Stimulated activated CD4-positive, alpha-beta T cell treated with anti-CD3 and anti-CD28 coated beads, Interleukin-12 subunit alpha, Interleukin-12 subunit beta, amount 100 ng/mL, for 4 hours (primary cell): Measurements from ENCODE around the gene AQP11.
"Not testable (repeated sequence)": the region's sequence is repeated elsewhere in the genome, so short reads cannot be mapped to it uniquely, and the experiment has no call there.

ENCODE experiments used
- DNase-seq: peaks from one replicate; pipeline ENCODE4 v3.0.0-alpha.2; 2020

AQP11 gene, protein sequence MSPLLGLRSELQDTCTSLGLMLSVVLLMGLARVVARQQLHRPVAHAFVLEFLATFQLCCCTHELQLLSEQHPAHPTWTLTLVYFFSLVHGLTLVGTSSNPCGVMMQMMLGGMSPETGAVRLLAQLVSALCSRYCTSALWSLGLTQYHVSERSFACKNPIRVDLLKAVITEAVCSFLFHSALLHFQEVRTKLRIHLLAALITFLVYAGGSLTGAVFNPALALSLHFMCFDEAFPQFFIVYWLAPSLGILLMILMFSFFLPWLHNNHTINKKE

DNA sequence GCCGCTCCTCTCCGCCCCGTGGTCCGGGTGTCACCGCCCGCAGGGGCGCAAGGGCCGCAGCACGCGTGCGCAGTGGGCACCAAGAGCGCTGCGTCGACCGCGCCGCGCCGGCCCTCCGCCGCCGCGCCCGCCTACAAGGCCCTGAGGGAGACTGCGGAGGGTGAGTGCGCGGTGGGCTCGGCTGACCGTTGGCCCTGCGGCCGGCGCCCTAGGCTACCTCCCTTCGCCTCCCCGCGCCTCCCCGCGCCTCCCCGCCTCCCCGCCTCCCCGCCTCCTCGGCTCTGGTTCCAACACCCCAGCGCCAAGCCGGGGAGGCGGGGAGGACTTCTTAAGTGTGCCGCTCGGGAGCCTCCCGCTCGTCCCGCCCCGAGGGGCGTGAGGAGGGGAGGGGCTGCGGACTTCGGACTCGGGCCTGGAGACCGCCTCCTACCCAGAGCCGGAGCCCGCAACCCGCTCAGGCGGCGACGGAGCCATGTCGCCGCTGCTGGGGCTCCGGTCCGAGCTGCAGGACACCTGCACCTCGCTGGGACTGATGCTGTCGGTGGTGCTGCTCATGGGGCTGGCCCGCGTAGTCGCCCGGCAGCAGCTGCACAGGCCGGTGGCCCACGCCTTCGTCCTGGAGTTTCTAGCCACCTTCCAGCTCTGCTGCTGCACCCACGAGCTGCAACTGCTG is at the start of gene AQP11:
AQP11 (plus strand) TSS at position 433 of the 673 bp plus-strand sequence; CDS start at position 473, 40 bp downstream.
- peak; percentile 64 for DNase-seq

DNA sequence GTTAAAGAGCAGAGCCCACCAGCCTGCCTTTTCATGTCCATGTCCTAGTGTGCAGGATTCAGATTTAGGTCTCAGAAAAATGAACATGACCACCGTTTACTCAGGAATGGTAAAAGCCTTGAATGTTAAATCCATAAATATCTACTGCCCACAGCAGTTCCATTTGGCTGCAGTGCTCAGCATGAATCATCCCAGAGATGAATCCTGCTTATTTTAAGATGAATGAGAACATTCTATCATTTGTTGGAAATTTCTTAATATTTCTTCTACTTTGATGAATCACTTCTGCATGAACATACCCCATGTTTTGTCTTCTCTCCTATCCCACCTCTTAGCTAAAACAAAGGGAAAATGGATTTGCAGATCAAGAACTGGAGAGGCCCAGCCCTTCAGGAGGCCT is 47.5 kb upstream of the AQP11 start:
- DNase-seq, result no peak

DNA sequence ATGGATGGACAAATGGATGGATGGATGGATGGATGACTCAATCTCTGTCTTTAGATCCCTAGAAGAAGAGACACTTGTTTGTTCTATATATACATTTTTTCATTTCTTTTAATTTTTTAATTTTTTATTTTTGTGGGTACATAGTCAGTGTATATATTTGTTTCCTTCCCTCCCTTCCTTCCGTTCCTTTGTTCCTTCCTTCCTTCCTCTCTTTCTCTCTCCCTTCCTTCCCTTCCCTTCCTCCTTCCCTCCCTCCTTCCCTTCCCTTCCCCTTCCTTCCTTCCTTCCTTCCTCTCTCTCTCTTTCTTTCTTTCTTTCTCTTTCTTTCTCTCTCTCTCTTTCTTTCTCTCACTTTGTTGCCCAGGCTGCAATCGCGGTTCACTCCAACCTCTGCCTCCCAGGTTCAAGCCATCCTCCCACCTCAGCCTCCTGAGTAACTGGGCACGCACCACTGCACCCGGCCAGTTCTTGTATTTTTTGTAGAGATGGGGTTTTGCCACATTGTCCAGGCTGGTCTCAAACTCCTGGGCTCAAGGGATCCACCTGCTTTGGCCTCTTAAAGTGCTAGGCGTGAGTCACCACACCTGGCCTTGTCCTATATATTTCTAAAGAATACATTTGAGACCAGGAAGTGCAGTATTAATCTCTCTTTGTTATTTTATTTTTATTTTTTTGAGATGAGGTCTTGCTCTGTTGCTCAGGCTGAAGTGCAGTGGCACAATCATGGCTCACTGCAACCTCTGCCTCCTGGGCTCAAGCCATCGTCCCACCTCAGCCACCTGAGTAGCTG is 42.5 kb upstream of the AQP11 start:
- no peak for DNase-seq

DNA sequence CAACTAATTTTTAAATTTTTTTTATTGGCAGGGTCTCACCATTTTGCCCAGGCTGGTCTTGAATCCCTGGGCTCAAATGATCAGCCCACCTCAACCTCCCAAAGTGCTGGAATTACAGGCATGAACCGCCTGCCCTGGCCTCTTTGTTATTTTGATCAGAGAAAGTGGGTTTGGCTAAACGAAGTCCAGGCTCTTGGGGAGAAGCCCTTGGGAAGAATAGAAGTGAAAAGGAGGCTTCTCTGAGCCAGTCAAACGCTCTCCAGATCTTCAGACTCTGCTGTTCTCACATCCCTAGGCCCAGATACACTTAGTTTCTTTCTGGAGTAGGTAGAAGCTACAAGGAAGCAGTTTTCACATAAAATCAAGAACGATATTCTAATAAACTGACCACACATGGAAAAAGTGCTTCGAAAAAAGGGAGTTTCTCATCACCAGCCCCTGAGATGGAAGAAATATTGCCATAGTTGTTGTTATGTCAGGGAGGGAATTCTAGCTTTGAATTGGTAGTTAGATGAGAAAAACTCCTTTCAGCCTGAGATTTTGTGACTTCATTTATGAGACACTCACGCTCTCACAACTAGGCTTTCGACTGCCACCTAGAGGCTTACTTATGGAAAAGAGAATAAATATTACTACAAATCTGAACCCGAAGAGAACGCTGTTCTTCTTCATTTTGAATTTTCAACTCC is 41.7 kb upstream of the AQP11 start:
- no peak for DNase-seq

DNA sequence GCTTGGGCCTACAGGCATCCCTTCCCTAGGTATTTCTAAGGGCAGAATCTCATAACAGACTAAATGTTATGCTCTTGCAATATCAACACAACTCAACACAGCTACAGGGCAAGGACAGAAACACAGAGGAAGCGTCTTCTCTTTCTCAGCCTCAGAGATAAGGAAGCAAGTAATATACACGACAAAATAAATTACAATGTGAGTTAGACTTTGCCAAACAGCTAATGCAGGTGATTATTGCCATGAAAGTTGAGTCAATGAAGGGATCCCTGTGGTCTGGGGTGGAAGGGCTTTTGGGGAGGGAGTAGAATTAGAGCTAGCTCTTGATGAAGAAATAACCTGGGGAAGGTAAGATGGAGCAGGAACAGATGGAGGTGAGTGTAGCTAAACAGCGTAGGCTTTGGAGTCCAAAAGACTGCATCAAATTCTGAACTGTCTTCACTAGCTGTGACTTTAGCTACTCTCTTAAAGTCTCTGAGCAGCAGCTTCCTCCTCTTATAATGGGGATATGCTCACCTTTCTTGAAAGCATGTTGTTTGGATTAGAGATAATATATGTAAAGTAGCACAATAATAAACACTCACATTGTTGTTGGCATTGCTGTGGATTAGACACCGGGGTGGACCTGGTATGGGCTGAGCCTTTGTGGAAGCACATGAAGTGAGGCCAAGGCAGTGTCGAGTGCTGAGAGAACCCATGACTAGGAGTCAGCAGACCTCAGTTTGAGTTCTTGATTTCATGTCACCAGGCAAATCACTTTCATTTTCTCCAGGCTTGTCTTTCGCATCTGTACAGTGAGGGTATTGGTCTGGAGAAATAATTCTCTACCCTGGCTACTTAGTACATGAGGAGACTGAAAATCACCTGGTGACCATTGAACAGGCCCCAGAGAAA is 41.0 kb upstream of the AQP11 start:
- no peak for DNase-seq

DNA sequence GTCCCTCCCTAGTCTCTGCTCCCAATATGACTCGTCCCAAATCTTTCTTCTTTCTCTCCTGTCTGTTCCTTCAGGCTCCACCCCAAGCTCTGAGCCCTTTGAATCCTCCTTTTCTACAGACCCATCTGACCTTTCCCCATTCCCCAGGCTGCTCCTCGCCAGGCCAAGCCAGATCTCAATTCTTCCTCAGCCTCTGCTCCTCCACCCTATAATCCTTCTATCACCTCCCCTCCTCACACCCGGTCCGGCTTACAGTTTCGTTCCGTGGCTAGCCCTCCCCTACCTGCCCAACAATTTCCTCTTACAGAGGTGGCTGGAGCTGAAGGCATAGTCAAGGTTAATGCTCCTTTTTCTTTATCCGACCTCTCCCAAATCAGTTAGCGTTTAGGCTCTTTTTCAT is 38.3 kb upstream of the AQP11 start:
- DNase-seq, result not testable (repeated sequence)

DNA sequence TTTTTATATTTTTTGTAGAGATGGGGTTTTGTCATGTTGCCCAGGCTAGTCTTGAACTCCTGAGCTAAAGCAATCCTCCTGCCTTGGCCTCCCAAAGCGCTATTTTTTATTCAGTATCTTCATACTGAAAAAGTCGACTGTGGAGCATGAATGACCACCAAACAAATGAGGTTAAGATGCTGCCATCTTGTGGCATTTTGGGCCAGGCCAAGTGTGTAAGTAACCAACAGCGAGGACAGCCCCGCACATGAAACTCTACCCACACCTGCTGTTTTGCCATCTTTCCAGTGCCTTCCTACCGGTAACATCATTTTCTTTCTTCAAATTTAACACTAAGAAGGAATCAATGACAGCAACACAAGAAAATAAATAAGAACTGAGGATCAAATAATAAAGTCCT is 32.2 kb upstream of the AQP11 start:
- DNase-seq, result no peak

DNA sequence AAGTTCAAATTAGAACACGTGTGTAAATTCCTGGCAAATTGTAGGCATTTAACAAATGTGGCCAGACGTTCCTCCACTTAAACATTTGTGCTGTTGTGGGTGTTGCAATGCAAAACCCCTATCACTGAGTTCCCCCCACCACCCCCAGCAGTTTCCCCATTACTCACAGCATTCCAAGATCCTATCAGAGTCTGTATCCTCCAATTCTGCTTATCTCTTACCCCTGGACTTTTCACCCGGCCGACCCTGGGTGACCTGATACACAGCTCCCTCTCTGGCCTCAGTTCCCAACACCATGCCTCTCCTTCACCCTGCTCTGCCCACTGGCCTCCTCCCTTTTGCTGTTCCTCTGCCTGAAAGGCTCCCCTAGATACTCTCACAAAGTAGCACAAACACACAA is 31.4 kb upstream of the AQP11 start:
- DNase-seq, result no peak

DNA sequence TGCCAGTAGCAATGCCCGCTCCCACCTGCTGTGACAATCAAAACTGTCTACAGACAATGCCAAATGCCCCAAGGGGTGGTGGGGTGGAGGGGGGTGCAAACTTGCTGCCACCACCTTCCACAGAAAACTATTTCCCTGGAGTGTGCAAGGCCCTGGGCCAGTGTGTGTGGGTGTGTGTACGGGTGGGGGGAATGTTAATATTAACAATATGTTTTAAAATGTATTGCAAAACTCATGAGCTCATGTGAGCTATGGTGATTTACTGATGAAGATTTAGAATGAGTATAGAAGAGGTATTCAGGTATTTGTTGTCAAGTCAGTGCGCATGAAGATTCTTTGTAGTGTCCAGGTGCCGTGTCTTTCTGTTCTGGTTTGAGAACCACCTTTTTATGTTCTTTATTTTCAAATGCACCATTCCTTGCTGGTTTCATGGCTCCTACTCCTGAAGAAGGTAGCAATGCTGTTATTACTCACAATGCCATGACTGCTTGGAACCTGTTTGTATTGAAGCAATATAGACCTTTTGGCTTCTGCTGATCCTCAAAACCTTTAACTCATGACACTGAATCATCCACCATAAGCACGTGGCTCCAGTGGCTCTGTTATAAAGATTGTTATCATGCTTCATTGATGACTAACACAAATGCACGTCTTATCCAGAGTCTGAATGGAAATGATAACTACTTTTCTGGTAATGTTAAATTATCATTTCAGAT is 29.9 kb upstream of the AQP11 start:
- DNase-seq, result no peak

DNA sequence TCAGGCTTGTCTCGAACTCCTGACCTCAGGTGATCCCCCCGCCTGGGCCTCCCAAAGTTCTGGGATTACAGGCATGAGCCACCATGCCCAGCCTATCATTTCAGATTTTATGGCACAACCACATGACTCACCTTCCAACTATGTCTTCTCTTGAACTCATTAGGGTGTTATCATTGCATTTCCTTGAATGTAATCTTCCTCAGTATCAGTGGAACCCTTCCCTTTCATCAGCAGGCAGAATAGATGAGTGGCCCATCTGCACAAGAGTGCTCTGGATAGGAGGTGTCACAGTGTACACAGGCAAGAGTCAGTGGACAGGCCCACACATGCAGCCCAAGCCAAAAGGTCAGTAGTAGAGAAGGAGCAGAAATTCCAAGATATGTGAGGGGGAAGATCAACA is 29.1 kb upstream of the AQP11 start:
- no peak for DNase-seq

DNA sequence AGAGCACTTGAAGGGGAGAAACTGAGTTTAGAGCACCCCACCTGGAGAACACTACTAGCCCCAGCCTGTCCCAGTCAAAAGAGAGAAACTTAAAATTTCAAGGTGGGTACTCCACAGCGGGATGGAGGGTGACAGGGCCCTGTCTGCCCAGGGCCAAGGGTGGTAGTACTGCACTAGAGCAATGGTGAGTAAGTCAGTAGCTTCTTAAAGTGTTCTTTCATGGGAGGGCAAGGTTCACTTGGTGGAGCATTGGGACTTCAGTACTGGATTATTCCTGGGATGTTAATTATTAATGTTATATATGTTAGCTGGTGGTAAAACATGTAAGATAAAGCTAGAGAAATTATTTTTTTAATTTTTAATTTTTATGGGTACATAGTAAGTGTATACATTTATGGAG is 28.5 kb upstream of the AQP11 start:
- DNase-seq, result no peak

DNA sequence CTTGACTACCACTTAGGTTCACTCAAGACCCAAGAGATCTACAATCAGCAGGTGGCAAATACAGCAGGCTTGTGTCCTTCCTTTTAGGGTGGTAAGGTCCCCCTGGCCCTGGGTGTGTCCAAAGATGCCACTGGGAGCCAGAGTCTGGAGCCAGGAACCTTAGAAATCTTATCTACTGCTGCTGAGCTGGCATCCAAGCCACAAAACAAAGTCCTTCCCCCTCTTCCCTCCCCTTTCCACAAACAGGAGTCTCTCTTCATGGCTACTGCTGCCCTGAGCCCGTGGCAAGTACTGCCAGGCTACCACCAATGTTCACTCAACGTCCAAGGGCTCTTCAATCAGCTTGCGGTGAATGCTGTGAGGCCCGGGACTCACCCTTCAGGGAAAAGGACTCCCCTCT is 21.4 kb upstream of the AQP11 start:
- DNase-seq, result no peak

DNA sequence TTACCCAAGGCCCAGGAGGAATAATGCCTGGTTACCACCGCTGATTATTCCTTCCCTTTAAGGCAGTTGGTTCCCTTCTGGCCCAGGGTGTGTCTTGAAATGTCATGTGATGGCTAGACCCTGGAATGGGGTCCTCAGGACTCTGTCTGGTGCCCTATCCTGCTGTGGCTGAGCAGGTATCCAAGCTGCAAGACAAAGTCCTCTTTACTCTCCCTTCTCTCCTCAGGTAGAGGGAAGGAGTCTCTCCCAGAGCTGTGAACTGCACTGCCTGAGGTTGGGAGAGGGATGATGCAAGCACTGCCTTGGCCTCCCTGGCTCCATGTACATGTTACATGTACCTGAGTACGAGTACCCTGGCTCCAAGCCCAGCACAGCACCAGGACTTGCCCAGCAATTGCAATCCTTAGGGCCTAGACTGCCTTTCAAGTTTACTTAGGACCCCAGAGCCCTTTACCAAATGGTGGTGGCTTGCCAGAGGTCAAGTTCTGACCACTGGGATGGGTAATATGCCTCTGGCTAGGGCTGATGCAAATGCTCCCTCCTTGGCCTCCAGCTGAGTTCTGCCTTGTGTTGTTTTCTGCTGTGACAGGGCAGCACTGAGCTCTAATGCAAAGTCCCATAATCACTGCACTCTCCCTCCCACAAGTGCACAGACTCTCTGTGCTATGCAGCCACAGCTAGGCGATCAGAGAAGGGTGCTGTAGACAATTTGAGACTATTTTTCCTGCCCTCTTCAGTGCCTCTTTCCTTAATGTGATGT is 20.7 kb upstream of the AQP11 start:
- DNase-seq, result no peak

DNA sequence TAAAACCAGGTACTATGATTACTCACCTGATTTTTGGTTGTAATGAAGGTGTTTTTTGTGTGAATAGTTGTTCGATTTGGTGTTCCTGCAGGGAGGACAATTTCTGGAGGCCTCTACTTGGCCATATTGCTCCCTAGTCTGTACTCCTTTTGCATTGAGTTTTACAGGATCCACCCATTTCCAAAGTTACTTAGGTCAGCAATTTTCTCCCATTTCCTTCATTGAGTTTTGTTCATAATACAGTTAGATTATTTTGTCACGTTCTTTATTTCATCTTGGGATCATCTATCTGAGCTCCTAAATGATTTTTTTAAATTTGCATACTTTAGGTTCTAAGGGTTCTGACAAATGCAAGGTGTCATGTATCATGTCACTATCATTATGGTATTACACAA is 20.1 kb upstream of the AQP11 start:
- no peak for DNase-seq

DNA sequence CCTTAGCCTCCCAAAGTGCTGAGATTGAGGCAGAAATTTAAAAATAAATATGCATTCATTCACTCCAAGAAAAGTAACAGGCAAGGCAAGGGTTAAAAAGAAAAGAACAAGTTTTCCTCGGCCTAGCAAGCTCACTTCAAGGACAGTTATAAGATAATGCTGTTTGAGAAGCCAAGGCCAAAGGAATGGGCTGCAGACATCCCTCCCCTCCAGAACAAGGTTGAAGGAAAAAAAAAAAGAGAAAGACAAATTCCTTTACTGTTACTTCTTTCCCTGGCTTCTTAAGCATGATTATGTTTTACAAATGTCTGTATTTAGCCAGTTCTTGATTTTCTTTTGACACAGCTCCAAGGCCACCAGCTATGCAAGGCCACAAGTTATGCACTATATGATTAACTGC is 18.9 kb upstream of the AQP11 start:
- DNase-seq, result not testable (repeated sequence)

DNA sequence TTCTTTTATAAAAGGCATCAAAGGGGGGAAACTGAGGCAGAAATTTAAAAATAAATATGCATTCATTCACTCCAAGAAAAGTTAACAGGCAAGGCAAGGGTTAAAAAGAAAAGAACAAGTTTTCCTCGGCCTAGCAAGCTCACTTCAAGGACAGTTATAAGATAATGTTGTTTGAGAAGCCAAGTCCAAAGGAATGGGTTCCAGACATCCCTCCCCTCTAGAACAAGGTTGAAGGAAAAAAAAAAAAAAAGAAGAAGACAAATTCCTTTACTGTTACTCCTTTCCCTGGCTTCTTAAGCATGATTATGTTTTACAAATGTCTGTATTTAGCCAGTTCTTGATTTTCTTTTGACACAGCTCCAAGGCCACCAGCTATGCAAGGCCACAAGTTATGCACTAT is 14.3 kb upstream of the AQP11 start:
- not testable (repeated sequence) for DNase-seq

DNA sequence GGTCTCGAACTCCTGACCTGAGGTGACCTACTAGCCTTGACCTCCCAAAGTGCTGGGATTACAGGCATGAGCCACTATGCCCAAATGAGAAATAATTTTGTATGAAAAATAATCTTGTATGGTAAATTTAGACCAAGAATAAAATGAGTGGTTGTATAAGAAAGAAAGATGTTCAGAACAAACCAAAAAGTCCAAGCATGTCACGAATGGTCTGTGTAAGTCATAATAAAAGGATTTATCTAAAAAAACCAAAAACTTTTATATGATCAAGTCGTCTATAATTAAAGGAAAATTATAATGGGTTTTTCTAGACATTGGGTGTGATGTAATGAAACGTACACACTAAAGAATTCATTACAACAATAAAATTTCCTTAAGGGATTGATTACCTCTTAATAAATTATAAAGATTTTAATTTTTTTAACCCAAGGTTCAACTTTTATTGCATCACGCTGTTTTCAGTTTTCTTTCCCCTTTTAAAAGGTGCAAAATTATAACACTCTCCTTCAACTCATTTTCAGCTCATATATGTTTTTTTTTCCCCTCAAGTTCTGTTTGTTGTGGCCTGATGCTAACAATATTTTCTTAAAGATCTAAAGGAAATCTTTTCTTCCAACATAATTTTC is 8.9 kb upstream of the AQP11 start:
- DNase-seq, result no peak

DNA sequence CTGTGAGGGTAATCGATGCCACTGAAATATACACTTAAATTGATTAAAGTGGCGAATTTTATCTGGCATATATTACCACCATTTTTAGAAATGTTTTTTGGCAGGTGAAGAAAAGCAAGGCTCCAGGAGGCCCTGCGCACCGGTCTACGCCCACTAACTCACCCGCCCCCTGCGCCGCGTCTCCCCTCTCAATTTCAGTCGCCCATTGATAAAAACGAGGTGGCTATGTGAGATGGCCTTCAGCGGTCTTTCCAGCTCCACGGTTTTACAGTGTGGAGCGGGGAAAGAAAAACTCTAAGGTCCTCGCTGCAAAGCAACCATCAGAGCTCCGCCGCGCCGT is 602 bp upstream of the AQP11 start:
- no peak for DNase-seq

DNA sequence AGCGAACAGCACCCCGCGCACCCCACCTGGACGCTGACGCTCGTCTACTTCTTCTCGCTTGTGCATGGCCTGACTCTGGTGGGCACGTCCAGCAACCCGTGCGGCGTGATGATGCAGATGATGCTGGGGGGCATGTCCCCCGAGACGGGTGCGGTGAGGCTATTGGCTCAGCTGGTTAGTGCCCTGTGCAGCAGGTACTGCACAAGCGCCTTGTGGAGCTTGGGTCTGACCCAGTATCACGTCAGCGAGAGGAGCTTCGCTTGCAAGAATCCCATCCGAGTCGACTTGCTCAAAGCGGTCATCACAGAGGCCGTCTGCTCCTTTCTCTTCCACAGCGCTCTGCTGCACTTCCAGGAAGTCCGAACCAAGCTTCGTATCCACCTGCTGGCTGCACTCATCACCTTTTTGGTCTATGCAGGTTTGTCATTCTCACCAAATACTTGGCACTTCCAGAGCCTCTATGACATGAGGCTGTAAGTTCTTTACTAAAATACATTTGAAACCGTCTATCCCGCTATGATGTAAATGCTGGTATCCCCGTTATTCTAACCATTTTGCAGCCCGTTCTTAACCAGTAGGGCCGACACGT is 535 bp downstream of the AQP11 start:
- DNase-seq, result peak; percentile 6

DNA sequence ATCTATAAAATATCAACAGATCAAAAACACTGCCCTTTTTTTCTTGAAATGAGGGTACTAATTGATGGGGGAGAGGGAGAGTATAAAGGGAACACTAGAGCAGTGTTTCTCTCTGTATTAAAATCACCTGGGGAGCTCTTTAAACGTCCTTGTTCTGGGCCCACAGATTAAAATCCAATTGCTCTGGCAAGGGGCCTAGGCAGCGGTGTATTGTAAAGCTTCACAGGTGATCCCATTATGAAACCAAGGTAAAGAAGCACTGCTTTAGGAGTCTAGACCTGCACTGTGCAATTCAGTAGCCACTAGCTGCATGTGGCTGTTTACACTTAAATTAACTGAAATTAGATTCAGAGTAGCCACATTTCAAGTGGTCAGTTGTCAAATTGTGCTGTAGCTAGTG is 3.0 kb downstream of the AQP11 start:
- DNase-seq, result no peak
